NCI-H1694 treated with DMSO at 0.1 percent for 48 hours (cell line): ENCODE data around the gene POLA1.
A peak's percentile ranks its signal among the peaks of the same experiment; 100 is the strongest.

Experiments
- DNase-seq: peaks from one replicate; lab custom pipeline; 2025; lab: John Stamatoyannopoulos, UW

The POLA1 gene

GRCh38 chrX:25022499-25023325, 329.0 kb downstream of the POLA1 start:
- no peak for DNase-seq

- DNase-seq, result no peak
These were observed 330.2 kb downstream of the POLA1 start for GRCh38 chrX:25023908-25024307.

GRCh38 chrX:25025615-25026014, 331.9 kb downstream of the POLA1 start:
- no peak for DNase-seq

GRCh38 chrX:25026576-25026975, 332.9 kb downstream of the POLA1 start:
- DNase-seq, result no peak

GRCh38 chrX:25028726-25029125, 335.0 kb downstream of the POLA1 start:
- DNase-seq, result no peak

- peak; percentile 26 for DNase-seq
These were observed 335.6 kb downstream of the POLA1 start for GRCh38 chrX:25029288-25029825.

- no peak for DNase-seq
These were observed 341.2 kb downstream of the POLA1 start for GRCh38 chrX:25034889-25035288.

GRCh38 chrX:25039036-25039435, 345.3 kb downstream of the POLA1 start:
- DNase-seq, result no peak

GRCh38 chrX:25043192-25043591, 349.5 kb downstream of the POLA1 start:
- no peak for DNase-seq
